ENCODE measurements around the gene MYCBP. TPM values are rescaled to one million over a fixed set of nuclear protein-coding genes. Genes with fewer than 3 reads are reported as not detected.

MYCBP gene
- total and polyA plus RNA-seq, 8 donors, result 2.2 to 111 (median 13.8) TPM

- no peak for DNase-seq
- TF ChIP-seq EP300 (IDR thresholded peaks at IDR 0.05) (no peak), CTCF (IDR thresholded peaks at IDR 0.05) (no peak), POLR2A (IDR thresholded peaks at IDR 0.05) (no peak), POLR2AphosphoS5 (IDR thresholded peaks at IDR 0.05) (no peak)
- Histone ChIP-seq H3K36me3 (no peaks in the 10 kb centered on the region), H3K27ac (no peak overlapping the region), H3K9me3 (no peaks in the 10 kb centered on the region), H3K27me3 (peaks cover 0 to 15% (median 0%) of the 10 kb centered on the region in 3 donors), H3K4me1 (no peaks in the 10 kb centered on the region), H3K4me3 (no peak overlapping the region)
- WGBS, 5 donors, result 15 to 25% (median 20%) methylated on average over 1 of the region's 1 CpG
- intact Hi-C loops (cut with DNase I; ENCODE audit: low total_unique reads), result no loop called here
These were observed 43.8 kb downstream of the MYCBP start for GRCh38 chr1:38829368-38829767.

- no peak for DNase-seq
- Histone ChIP-seq H3K36me3 (no peaks in the 10 kb centered on the region), H3K9me3 (no peaks in the 10 kb centered on the region), H3K27me3 (peaks cover 0 to 23% (median 0%) of the 10 kb centered on the region in 3 donors), H3K4me1 (no peaks in the 10 kb centered on the region), H3K27ac (no peak overlapping the region), H3K4me3 (no peak overlapping the region)
- intact Hi-C loops (cut with DNase I; ENCODE audit: low total_unique reads), result no loop called here
- no peak for TF ChIP-seq POLR2AphosphoS5 (IDR thresholded peaks at IDR 0.05)
- TF ChIP-seq CTCF (IDR thresholded peaks at IDR 0.05), result no peak
- no peak for TF ChIP-seq EP300 (IDR thresholded peaks at IDR 0.05)
- no peak for TF ChIP-seq POLR2A (IDR thresholded peaks at IDR 0.05)
- WGBS, 5 donors, result 64 to 79% (median 70%) methylated on average over 2 of the region's 2 CpGs
These were observed 45.8 kb downstream of the MYCBP start for GRCh38 chr1:38827318-38827717.

- H3K36me3 ChIP-seq, result no peaks in the 10 kb centered on the region
- no peak for DNase-seq
- intact Hi-C loops (cut with DNase I; ENCODE audit: low total_unique reads), result no loop called here
- no peak for TF ChIP-seq CTCF (IDR thresholded peaks at IDR 0.05)
- no peak for TF ChIP-seq POLR2A (IDR thresholded peaks at IDR 0.05)
- TF ChIP-seq EP300 (IDR thresholded peaks at IDR 0.05), result no peak
- no peak for TF ChIP-seq POLR2AphosphoS5 (IDR thresholded peaks at IDR 0.05)
- no peaks in the 10 kb centered on the region for H3K9me3 ChIP-seq
- H3K27ac ChIP-seq, result no peak overlapping the region
- no peaks in the 10 kb centered on the region for H3K4me1 ChIP-seq
- H3K27me3 ChIP-seq, result peaks cover 0 to 26% (median 0%) of the 10 kb centered on the region in 3 donors
- no peak overlapping the region for H3K4me3 ChIP-seq
These were observed 46.3 kb downstream of the MYCBP start for GRCh38 chr1:38826886-38827285.

DNA sequence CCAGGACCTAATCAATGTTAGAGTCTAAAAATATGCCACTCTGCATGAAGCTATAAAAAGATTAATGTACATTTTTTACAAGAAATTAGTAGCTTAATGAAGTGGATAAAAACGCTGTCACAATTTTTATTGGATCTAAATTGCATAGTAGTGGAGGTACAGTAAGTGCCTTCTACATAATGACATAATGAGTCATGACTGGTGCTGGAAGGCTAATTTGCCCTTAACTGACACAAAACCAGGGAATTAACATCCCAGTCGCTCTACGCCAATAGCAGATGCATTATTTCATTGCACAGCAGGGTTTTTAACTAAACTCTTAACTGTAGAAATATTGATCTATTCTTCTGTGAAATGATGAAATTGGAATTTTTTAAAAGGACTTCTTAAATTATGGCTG is 46.9 kb downstream of the MYCBP start:
- 73 to 81% (median 75%) methylated on average over 3 of the region's 3 CpGs for WGBS, 5 donors
- no peak for DNase-seq
- Histone ChIP-seq H3K27me3 (peaks cover 0 to 26% (median 0%) of the 10 kb centered on the region in 3 donors), H3K27ac (no peak overlapping the region), H3K36me3 (no peaks in the 10 kb centered on the region), H3K9me3 (no peaks in the 10 kb centered on the region), H3K4me3 (no peak overlapping the region), H3K4me1 (no peaks in the 10 kb centered on the region)
- intact Hi-C loops (cut with DNase I; ENCODE audit: low total_unique reads), result no loop called here
- TF ChIP-seq EP300 (IDR thresholded peaks at IDR 0.05) (no peak), POLR2A (IDR thresholded peaks at IDR 0.05) (no peak)

- no peaks in the 10 kb centered on the region for H3K36me3 ChIP-seq
- no peak overlapping the region for H3K4me3 ChIP-seq
- 29 to 73% (median 58%) methylated on average over 1 of the region's 1 CpG for WGBS, 5 donors
- peaks cover 13 to 55% (median 31%) of the 10 kb centered on the region in 3 donors for H3K27me3 ChIP-seq
- intact Hi-C loops (cut with DNase I; ENCODE audit: low total_unique reads), result no loop called here
- H3K9me3 ChIP-seq, result peaks cover 0 to 11% (median 2%) of the 10 kb centered on the region in 4 donors
- no peak overlapping the region for H3K27ac ChIP-seq
- DNase-seq, result no peak
- no peak for TF ChIP-seq EP300 (IDR thresholded peaks at IDR 0.05)
- TF ChIP-seq POLR2AphosphoS5 (IDR thresholded peaks at IDR 0.05), result no peak
- no peak for TF ChIP-seq CTCF (IDR thresholded peaks at IDR 0.05)
- TF ChIP-seq POLR2A (IDR thresholded peaks at IDR 0.05), result no peak
- peaks cover 11 to 15% (median 13%) of the 10 kb centered on the region in 4 donors for H3K4me1 ChIP-seq
These were observed 52.3 kb downstream of the MYCBP start for GRCh38 chr1:38820860-38821259.
